NCI-H2171 treated with DMSO at 0.1 percent for 48 hours (cell line): ENCODE data around the gene DCDC1.

Experiments used
- DNase-seq: peaks from one replicate; lab custom pipeline; 2025; lab: John Stamatoyannopoulos, UW

Gene DCDC1

DNA sequence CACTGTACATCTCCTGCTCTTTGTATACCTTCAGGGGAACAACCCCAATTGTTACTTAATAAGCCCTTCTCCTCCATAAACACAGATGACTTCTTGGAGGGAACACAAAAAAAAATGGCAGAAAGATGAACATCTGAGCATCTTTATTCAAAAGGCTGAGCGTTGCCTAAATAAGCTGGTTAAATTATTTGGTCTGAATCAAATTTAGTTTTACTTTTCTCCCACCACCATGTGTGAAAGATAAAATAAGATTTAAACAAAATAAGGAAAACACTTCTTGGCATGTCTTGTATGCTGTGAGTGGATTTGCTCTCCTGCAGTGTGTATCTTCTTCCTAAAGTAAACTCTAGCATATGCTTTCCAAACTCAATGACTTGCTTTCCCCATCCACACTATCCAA is 137.9 kb downstream of the DCDC1 start:
- no peak for DNase-seq

DNA sequence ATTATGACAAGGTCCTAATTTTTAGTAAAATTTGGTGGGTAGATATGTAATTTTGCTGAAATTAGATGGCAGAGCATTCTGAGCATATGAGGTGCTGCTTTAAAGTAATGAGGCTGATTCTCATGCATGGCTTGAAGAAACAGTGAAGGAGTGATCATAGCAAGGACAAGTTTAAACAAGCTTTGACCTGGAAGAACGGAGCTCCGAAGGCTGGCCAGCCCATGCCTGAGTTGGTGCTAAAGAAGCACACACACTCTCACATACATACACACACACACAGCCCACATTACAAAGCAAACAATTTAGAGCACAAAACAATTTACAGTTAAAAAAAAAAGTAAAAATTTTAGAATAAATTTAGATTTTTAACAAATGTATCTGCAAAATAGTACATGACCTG is 150.7 kb downstream of the DCDC1 start:
- DNase-seq = peak; percentile 71

DNA sequence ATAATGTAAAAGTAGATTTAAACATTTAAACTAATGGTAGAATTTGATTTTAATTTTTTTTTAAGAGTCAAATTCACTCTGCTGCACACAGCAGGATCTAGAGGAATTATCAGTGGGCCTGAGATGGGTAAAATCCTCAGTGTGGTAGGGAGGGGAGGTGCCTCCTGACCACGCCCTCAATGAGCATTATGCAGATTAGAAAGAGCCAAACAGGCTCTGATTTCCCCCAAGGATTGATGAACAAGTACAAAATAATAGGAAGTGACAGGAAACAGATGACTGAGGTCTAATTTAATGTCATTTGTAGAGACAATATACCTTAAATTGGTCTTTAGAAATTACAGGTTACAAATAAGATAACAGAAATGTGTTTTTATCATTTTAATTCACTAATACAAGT is 155.2 kb downstream of the DCDC1 start:
- DNase-seq = no peak

GRCh38 chr11:31199378-31199777 is 170.2 kb downstream of the DCDC1 start:
- peak; percentile 27 for DNase-seq

DNA sequence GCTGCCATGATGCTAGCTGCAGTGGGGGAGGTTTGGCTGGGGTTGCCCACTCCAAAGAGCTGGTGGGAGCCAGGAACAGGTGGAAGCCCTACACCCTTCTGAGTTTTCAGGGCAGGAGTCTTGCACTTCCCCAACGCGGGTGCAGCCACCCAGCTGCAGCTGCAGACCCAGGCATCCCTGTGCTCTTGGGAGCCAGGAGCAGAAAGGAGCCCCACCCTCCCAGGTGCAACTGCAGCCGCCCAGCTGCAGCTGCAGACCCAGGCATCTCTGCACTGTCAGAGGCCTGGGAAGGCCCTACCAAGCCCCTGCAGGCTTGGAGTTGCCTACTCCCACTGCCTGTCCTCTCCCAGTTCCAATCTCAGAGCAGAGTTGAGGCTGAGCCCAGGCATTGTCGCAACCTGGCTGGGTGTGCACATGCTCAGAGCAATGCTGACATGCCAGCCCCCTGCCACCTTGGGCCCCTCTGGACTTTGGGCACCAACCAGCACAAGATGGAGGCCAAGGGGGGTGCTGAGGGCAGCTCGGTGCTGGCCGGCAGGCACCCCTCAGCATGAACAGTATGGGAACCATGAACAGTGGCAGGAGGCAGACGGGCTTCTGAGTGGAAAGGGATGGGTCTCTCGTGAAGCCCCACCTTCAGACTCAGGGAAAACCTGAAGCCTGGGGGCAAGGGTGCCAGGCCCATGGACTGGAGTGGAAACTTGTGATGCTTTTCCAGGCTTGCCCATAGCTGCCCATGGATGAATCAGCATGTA is 195.4 kb downstream of the DCDC1 start:
- no peak for DNase-seq

DNA sequence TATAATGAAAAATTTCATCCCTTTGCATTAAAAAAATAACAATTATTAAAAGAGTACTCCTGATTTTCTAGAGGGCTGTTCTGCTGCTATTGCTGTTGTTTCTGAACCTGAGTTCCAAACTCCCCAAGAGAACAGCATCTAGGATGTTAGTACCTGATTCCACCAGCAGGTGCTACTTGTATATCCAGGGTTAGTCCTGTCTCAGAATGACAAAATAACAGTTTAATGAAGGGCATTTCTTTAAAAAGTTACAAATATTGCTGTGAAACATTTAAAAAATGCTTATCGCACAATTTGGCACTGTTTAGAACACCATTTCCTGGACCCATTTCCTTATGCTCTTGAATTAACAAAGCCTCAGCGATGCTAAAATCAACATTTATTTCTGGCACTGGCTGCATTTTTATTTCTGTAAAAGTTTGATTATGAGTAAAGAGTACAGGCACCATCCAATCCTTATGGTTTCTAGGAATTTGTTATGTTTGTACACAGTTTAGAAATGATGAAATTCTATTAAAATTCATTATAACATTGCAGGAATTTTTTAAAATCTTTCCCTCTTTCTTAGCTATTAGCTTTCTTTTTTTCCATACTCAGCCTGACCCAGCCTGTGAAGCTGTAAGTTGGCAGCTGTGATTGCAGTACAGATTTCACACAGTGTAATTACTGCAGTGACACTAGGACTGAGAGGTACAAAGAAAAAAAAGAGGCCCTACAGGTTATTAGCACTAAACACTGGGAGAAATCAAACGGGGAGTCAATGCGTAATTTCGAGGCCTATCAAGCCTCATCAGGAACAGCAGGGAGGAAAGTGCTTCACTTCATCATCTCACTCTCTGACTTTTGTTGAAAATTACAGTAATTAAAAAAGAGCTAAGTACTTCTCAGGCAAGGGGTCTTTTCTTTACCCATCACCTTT is 208.8 kb downstream of the DCDC1 start:
- peak; percentile 24 for DNase-seq

GRCh38 chr11:31150841-31151240 is 218.7 kb downstream of the DCDC1 start:
- DNase-seq = no peak

DNA sequence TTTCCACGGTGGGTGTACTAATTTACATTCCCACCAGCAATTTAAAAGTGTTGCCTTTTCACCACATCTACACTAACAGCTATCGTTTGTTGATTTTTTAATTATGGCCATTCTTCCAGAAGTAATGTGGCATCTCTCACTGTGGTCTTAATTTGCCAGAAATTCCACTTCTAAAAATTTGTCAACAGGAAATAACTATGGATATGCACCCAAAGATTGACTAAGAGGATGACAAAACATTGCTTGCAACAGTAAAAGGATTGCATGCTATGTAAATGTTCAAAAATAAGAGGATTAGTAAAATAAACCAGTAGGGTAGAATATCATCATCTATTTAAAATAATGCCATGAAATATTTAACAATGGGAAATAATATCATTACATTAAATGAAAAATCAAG is 219.5 kb downstream of the DCDC1 start:
- no peak for DNase-seq

- no peak for DNase-seq
These were observed 227.8 kb downstream of the DCDC1 start for GRCh38 chr11:31141789-31142188.

DNA sequence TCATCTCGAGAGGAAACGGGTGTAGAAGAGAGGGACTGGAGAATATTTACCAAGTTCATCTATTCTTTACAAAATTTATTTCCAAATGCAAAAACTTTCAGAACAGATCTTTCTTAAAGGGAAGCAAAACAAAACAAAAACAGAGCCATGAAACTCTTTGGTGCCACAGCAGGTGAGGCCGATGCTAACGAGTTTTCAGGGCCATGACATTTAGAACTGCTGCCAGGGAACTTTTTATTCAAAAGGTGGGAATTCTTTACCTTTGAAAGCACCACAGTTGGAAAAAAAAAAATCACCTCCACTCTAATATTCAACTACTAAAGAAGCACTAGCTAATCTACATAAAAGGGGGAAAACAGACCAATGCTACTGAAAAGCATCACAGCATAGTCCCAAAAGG is 230.1 kb downstream of the DCDC1 start:
- DNase-seq = no peak

DNA sequence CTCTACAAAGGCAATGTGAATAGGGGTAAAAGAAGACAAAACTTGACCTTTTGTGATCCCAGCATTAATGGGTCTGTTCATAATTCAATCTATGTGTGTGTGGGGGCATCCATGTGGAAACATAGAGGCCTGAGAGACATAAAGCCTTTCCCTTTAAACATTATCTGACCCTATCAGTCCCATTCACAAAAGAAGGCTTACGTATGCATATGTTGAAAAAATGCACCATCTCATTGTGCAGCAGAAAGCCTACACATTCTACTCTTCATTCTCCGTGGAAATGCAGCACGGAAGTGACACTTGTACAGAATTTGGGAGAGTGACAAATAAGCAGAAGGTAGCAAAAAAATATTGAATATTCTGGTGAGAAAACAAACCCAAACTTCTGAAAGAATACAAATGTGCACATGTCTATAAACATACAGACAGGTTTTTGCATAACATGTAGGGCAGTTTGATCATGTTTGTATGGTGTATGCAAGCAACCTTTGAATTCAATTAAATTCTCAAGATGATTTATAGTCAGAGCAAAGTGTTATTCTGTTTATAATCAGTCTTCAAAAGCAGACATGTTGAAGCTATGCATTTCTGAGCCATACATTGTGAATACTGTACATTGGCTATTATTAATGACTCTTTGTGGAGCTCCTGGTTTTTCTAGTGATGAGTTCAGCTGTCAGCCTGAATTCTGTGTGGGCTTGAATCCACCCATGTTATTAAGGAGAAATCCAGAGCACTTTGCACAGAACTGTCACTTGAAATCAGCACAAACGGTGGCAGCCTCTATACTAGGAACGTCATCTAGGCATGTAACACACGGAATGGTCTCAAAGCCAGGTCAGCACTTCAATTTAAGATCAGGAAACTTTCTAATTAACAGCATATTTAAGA is 236.8 kb downstream of the DCDC1 start:
- DNase-seq = no peak

GRCh38 chr11:31131760-31132159 is 237.8 kb downstream of the DCDC1 start:
- DNase-seq = no peak

- DNase-seq = no peak
These were observed 242.2 kb downstream of the DCDC1 start for GRCh38 chr11:31127290-31127689.

- DNase-seq = no peak
These were observed 249.1 kb downstream of the DCDC1 start for GRCh38 chr11:31120428-31120827.

GRCh38 chr11:31118566-31118965 is 251.0 kb downstream of the DCDC1 start:
- no peak for DNase-seq

DNA sequence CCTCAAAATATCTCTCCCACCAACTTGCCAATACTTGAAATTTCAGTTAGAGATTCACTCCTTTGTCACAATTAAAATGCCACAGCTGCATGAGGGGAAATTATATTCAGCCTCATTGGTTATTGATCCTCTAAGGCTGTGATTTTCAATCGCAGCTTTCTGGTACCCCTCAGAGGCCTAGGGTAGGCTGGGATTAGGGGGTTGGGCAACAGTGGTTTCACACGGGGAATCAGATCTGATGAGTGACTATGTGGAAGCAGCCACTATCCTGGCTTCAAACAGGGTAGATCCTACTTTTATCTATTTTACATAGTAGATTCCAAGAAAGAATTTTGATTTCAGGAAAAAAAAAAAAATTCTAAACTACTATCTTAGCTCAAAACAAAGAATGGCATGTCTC is 252.5 kb downstream of the DCDC1 start:
- DNase-seq = no peak

DNA sequence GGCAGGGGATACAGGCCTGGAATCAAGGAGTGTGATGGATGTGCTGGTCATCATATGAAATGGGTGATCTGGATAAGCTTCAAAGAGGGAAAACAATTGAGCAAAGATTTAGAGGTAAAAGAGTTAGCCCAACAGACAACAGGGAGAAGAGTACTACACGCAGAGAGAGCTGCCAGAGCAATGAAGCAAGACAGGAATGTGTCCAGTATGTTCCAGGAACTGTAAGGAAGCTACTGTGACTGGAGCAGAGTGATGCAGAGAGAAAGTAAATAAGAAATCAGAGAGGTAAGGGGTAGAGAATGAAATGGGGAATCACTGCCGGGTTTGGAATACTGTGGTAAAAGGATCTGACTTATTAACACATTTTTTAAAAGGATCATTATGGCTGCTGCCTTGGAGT is 255.1 kb downstream of the DCDC1 start:
- no peak for DNase-seq

GRCh38 chr11:31110830-31111229 is 258.7 kb downstream of the DCDC1 start:
- no peak for DNase-seq

GRCh38 chr11:31109446-31109845 is 260.1 kb downstream of the DCDC1 start:
- no peak for DNase-seq

GRCh38 chr11:31107649-31108048 is 261.9 kb downstream of the DCDC1 start:
- DNase-seq = peak; percentile 85

DNA sequence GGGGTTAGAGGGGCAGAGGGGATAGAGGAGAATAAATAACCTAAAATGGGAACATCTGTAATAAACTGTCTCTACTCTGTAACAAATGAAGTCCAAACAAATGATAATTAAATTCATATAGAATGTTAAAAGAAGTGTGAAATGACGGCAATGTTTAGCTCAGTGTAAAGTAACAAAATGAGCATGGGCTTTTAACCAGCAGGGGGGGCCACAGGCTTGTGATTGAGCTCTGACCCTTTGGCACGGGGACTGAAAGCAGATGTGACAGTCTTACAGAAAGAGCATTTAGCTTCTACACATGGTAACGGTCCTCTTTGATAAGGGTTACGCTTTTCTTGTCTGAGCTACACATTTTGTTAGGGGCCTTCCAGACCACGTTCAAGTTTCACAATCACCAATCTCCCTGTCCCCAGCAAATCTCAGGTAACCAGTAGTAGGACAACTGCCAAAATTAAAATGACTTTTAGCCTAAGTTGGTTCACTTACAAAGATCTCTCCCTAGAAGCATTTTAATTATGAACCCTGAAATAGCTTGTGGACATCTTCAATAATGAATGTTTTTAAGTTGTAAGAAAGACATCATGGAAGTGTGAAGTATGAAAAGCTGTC is 262.5 kb downstream of the DCDC1 start:
- DNase-seq = peak; percentile 95

GRCh38 chr11:31106326-31106725 is 263.2 kb downstream of the DCDC1 start:
- DNase-seq = peak; percentile 100
